K562 (cell line): ENCODE data around the gene MUCL3. TPM values are rescaled to one million over a fixed set of nuclear protein-coding genes. Genes with fewer than 3 reads are reported as not detected.

ENCODE experiments used
- ADNP ChIP-seq: fragments of 200-800 bp; sonication (Bioruptor generic); IDR thresholded peaks from 2 replicates; pipeline ENCODE4 v1.6.1; 2016; ENCODE audit warnings: missing genetic modification characterization, missing compliant biosample characterization
- CBX1 ChIP-seq: sonication (generic); IDR thresholded peaks from 2 replicates; pipeline ENCODE4 v1.6.1; 2016; ENCODE audit warnings: antibody characterized with exemption, low read depth, mild to moderate bottlenecking
- CCNT2 ChIP-seq: IDR thresholded peaks from 2 replicates; pipeline ENCODE4 v1.6.1; 2011; ENCODE audit warnings: borderline replicate concordance, low read depth, mild to moderate bottlenecking, moderate library complexity, mixed read lengths, low read length; ENCODE audit not compliant: insufficient read length; ENCODE audit errors: extremely low read depth
- CEBPB ChIP-seq: fragments of 450-650 bp; IDR thresholded peaks from 2 replicates; pipeline ENCODE4 v1.6.1; 2016; ENCODE audit warnings: missing genetic modification characterization, missing compliant biosample characterization
- DPF2 ChIP-seq: fragments of 450-650 bp; IDR thresholded peaks from 2 replicates; pipeline ENCODE4 v1.6.1; 2016
- FOXK1 ChIP-seq: sonication (generic); formaldehyde crosslinking; IDR thresholded peaks from 2 replicates; pipeline ENCODE4 v1.8.0; 2022; ENCODE audit warnings: missing genetic modification reagents, mild to moderate bottlenecking, borderline replicate concordance
- HCFC1 ChIP-seq: IDR thresholded peaks from 2 replicates; pipeline ENCODE4 v1.6.1; 2012; ENCODE audit warnings: low read depth, low read length, improper control_type of control experiment
- KAT8 ChIP-seq: fragments of 450-650 bp; IDR thresholded peaks from 2 replicates; pipeline ENCODE4 v1.6.1; 2016; ENCODE audit warnings: low read depth, mild to moderate bottlenecking
- LARP7 ChIP-seq: fragments of 450-650 bp; IDR thresholded peaks from 2 replicates; pipeline ENCODE4 v1.6.1; 2016
- MYC ChIP-seq, 2 experiments: fragments of 250-450 bp in 1 of 2; sonication (Bioruptor Pico) in 1 of 2; IDR thresholded peaks; 2 replicates each; pipeline versions ENCODE4 v1.5.1 to v1.6.1; 2012 to 2021; ENCODE audit warnings: low read depth in 2 of 2, borderline replicate concordance in 1 of 2, improper control_type of control experiment in 1 of 2, low read length in 1 of 2, mild to moderate bottlenecking in 1 of 2, moderate library complexity in 1 of 2
- NUFIP1 ChIP-seq: fragments of 450-650 bp; IDR thresholded peaks from 2 replicates; pipeline ENCODE4 v1.6.1; 2018; ENCODE audit not compliant: partially characterized antibody
- OTX1 ChIP-seq: fragments of 450-650 bp; formaldehyde crosslinking; IDR thresholded peaks from 2 replicates; pipeline ENCODE4 v1.4.0; 2022; ENCODE audit warnings: mild to moderate bottlenecking
- PHTF2 ChIP-seq: fragments of 250-450 bp; sonication (Bioruptor Pico); IDR thresholded peaks from 2 replicates; pipeline ENCODE4 v1.5.0; 2021; ENCODE audit warnings: mild to moderate bottlenecking
- PRMT5 ChIP-seq: sonication (generic); formaldehyde crosslinking; IDR thresholded peaks from 2 replicates; pipeline ENCODE4 v1.5.0; 2020; ENCODE audit warnings: missing genetic modification reagents
- RAD21 ChIP-seq, 2 experiments: fragments of 250-450 bp in 1 of 2; fragments of 450-650 bp in 1 of 2; sonication (Bioruptor Pico) in 1 of 2; formaldehyde crosslinking in 1 of 2; IDR thresholded peaks in 1 of 2; conservative IDR thresholded peaks in 1 of 2; 2 replicates each; pipeline versions ENCODE4 v1.4.0 to v1.8.0; 2020 to 2022; ENCODE audit warnings: mild to moderate bottlenecking in 2 of 2, moderate library complexity in 1 of 2
- SAFB ChIP-seq: fragments of 200-400 bp; formaldehyde crosslinking; IDR thresholded peaks from 2 replicates; pipeline ENCODE4 v1.6.1; 2017; ENCODE audit warnings: low read depth, low read length, borderline replicate concordance
- TEAD1 ChIP-seq, 2 experiments: fragments of 450-650 bp in 1 of 2; sonication (generic) in 1 of 2; formaldehyde crosslinking; IDR thresholded peaks; 2 replicates each; pipeline versions ENCODE4 v1.4.0 to v1.8.0; 2020 to 2022; ENCODE audit warnings: mild to moderate bottlenecking in 2 of 2, missing genetic modification reagents in 1 of 2
- THAP7 ChIP-seq: fragments of 250-450 bp; sonication (Bioruptor Pico); IDR thresholded peaks from 2 replicates; pipeline ENCODE4 v1.5.0; 2021
- THRAP3 ChIP-seq: fragments of 450-650 bp; IDR thresholded peaks from 2 replicates; pipeline ENCODE4 v1.6.1; 2016; ENCODE audit warnings: mild to moderate bottlenecking, inconsistent platforms, borderline replicate concordance
- ZFPM2 ChIP-seq: fragments of 250-450 bp; sonication (Bioruptor Pico); IDR thresholded peaks from 2 replicates; pipeline ENCODE4 v1.5.1; 2022; ENCODE audit warnings: mild to moderate bottlenecking
- ZNF133 ChIP-seq: fragments of 250-450 bp; sonication (Bioruptor Pico); IDR thresholded peaks from 2 replicates; pipeline ENCODE4 v1.4.0; 2020; ENCODE audit warnings: mild to moderate bottlenecking
- ZNF224 ChIP-seq: sonication (generic); formaldehyde crosslinking; IDR thresholded peaks from 2 replicates; pipeline ENCODE4 v1.8.0; 2022; ENCODE audit warnings: mild to moderate bottlenecking, missing genetic modification reagents
- ZNF707 ChIP-seq: fragments of 250-450 bp; sonication (Bioruptor Pico); conservative IDR thresholded peaks from 2 replicates; pipeline ENCODE4 v1.8.0; 2022; ENCODE audit warnings: inconsistent platforms, mild to moderate bottlenecking, moderate library complexity
- polyA plus RNA-seq, 8 experiments: library from polyadenylated mRNA; depleted of rRNA in 4 of 8; stranded (reverse) in 5 of 8; unstranded in 3 of 8; fragments of >200 nt; fragmentation: Nextera tagmentation in 2 of 8; fragmentation: Illumina TruSeq in 1 of 8; extraction: Ambion mirVana in 2 of 8; extraction: Trizol in 1 of 8; gene quantifications; 2 replicates each; pipeline versions ENCODE4 v1.2.1 to v1.2.3, GENCODE V29; 2011 to 2014; ENCODE audit warnings: inconsistent platforms in 1 of 8, missing spikeins in 1 of 8
- total RNA-seq, 7 experiments: library from RNA; depleted of rRNA in 6 of 7; stranded (reverse); fragments of >200 nt in 6 of 7; fragmentation: Illumina TruSeq in 2 of 7; extraction: Trizol in 2 of 7; gene quantifications; 2 replicates each; pipeline versions ENCODE4 v1.2.1 to v1.2.3, GENCODE V29; 2011 to 2021; ENCODE audit warnings: low replicate concordance in 1 of 7
- TF ChIP-seq, protein P1 (sequence below), 2 experiments: IDR thresholded peaks; 2 replicates each; pipeline ENCODE4 v1.6.1; 2012; ENCODE audit warnings: improper control_type of control experiment in 2 of 2, low read depth in 2 of 2, low read length in 2 of 2, borderline replicate concordance in 1 of 2

The MUCL3 gene
- total and polyA plus RNA-seq, 9 of the 15 experiments (the other 6 are each of a cell fraction or from before 2014, with no cell fraction given), result 0.07 TPM; not detected in 8

GRCh38 chr6:30915591-30915946, 25.2 kb upstream of the MUCL3 start (continued):
- TF ChIP-seq, protein P1, sequence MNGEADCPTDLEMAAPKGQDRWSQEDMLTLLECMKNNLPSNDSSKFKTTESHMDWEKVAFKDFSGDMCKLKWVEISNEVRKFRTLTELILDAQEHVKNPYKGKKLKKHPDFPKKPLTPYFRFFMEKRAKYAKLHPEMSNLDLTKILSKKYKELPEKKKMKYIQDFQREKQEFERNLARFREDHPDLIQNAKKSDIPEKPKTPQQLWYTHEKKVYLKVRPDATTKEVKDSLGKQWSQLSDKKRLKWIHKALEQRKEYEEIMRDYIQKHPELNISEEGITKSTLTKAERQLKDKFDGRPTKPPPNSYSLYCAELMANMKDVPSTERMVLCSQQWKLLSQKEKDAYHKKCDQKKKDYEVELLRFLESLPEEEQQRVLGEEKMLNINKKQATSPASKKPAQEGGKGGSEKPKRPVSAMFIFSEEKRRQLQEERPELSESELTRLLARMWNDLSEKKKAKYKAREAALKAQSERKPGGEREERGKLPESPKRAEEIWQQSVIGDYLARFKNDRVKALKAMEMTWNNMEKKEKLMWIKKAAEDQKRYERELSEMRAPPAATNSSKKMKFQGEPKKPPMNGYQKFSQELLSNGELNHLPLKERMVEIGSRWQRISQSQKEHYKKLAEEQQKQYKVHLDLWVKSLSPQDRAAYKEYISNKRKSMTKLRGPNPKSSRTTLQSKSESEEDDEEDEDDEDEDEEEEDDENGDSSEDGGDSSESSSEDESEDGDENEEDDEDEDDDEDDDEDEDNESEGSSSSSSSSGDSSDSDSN (IDR thresholded peaks at IDR 0.05; ENCODE audit: borderline replicate concordance in 1 of 2, low read depth in 2 of 2, low read length in 2 of 2), result 0 out of 4 replicates have a peak, but pooled peaks of 1 of the 2 experiments have one; percentile 21
- TF ChIP-seq THRAP3, result no peak
- no peak for TF ChIP-seq ZNF224 (CRISPR knock-in tag)
- no peak for TF ChIP-seq KAT8
- TF ChIP-seq CCNT2, result no peak
- TF ChIP-seq ZNF707 (CRISPR knock-in tag), result no peak
- no peak for TF ChIP-seq LARP7
- no peak for TF ChIP-seq HCFC1
- peak; percentile 85 to 92 for TF ChIP-seq RAD21 (CRISPR knock-in tag; conservative IDR thresholded peaks at IDR 0.05 in 1 of 2, IDR thresholded peaks at IDR 0.05 in 1 of 2)
- no peak for TF ChIP-seq TEAD1 (CRISPR knock-in tag; IDR thresholded peaks at IDR 0.05)
- no peak for TF ChIP-seq PRMT5 (CRISPR knock-in tag)
- 0 out of 2 replicates have a peak, but pooled peaks have one; percentile 18 for TF ChIP-seq MYC (IDR thresholded peaks at IDR 0.05; ENCODE audit: low read depth, low read length)
- no peak for TF ChIP-seq MYC (CRISPR knock-in tag; IDR thresholded peaks at IDR 0.05; ENCODE audit: borderline replicate concordance, low read depth)
- TF ChIP-seq OTX1 (CRISPR knock-in tag), result peak; percentile 67; the same call in 1 of the 2 replicates
- no peak for TF ChIP-seq THAP7 (CRISPR knock-in tag)
- TF ChIP-seq NUFIP1, result peak; percentile 42
- TF ChIP-seq CEBPB (tag), result no peak
- TF ChIP-seq DPF2, result no peak
- TF ChIP-seq CBX1, result no peak
- TF ChIP-seq ZNF133, result no peak
- TF ChIP-seq ZFPM2 (CRISPR knock-in tag), result no peak
- TF ChIP-seq SAFB, result no peak
- TF ChIP-seq PHTF2 (CRISPR knock-in tag), result no peak
- TF ChIP-seq ADNP, result no peak
- TF ChIP-seq FOXK1 (CRISPR knock-in tag), result 0 out of 2 replicates have a peak, but pooled peaks have one; percentile 35
